Skin of body (tissue), 2 donors: ENCODE measurements around the gene PHACTR1. TPM values are rescaled to one million over a fixed set of nuclear protein-coding genes. Genes with fewer than 3 reads are reported as not detected.
"Not testable (repeated sequence)": the region's sequence is repeated elsewhere in the genome, so short reads cannot be mapped to it uniquely, and the experiment has no call there.

Experiments used
- DNase-seq: peaks from one replicate; lab custom pipeline; 2025; lab: John Stamatoyannopoulos, UW
- total RNA-seq: library from RNA; depleted of rRNA; stranded (reverse); fragments of >200 nt; gene quantifications from one replicate; pipeline ENCODE4 v1.2.3, GENCODE V29; 2014

PHACTR1 gene
- total RNA-seq, 1 donor from 2014 or later = 12.7 TPM

- peak; percentile 44 for DNase-seq
These were observed 517.6 kb downstream of the PHACTR1 start for GRCh38 chr6:13234130-13234529.

GRCh38 chr6:13235339-13235738 lies 518.8 kb downstream of the PHACTR1 start:
- no peak for DNase-seq

DNA sequence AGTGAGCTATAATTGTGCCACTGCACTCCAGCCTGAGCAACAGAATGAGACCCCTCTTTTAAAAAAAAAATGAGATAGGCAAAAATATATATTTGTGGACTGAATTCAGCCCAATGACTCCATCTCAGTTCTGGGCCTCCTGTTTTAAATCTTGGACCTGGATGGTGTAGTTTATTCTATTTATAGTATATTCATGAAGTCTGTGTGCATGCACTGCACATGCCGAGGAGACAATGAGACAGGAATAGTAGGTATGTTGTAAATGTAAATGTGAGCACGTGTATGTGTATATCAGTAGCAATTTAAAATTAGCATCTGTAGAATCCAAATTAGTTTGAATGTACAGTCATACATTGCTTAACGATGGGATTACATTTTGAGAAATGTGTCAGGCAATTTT lies 520.8 kb downstream of the PHACTR1 start:
- no peak for DNase-seq

- no peak for DNase-seq
These were observed 521.5 kb downstream of the PHACTR1 start for GRCh38 chr6:13238017-13238416.

DNA sequence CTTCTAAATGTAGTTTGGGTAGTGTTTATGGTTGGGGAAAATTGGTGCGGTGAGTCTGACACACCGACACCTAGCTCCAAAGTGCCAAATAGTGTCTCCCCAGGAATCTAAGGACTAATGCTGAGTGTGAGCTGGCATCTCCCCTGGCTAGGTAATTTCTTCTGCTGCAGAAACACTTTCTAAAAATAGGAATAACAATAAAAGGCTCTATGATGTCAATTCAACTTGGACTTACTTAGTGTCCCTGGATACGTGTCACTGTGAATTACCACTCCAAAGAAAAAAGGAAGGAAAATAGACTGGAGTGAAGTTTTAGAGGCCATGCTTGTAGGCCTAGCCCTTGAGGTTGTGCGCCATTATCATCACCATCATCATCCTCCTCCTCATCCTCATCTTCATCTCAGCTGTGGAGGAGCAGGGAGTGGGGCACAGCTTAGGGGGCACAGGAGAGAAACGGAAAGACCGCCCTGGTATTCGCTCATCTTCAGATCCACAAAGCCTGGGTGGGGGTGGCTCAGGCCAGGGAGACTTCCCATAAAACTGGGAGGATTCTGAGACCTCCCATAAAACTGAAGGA lies 522.2 kb downstream of the PHACTR1 start:
- DNase-seq = no peak

- no peak for DNase-seq
These were observed 523.2 kb downstream of the PHACTR1 start for GRCh38 chr6:13239530-13240455.

DNA sequence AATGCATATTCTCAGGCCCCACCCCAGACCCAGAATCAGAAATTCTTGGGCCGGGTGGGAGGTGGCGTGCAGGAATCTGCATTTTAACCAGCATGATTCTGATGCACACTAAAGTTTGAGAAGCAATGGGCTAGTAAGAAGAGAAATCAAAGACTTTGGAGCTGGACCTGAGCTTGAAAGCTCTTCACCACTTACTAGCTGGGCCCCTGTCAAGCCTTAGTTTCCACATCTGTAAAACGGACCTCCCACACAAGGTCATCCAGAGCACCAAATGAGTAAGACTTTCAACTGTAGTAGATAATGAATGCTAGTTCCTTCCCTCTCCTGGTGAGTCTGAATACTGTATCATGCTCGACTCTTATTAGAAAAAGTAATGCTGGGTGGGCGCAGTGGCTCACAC lies 524.8 kb downstream of the PHACTR1 start:
- no peak for DNase-seq

- DNase-seq = no peak
These were observed 525.6 kb downstream of the PHACTR1 start for GRCh38 chr6:13242178-13242577.

GRCh38 chr6:13242590-13242989 lies 526.0 kb downstream of the PHACTR1 start:
- no peak for DNase-seq

GRCh38 chr6:13243033-13243432 lies 526.5 kb downstream of the PHACTR1 start:
- DNase-seq = no peak

DNA sequence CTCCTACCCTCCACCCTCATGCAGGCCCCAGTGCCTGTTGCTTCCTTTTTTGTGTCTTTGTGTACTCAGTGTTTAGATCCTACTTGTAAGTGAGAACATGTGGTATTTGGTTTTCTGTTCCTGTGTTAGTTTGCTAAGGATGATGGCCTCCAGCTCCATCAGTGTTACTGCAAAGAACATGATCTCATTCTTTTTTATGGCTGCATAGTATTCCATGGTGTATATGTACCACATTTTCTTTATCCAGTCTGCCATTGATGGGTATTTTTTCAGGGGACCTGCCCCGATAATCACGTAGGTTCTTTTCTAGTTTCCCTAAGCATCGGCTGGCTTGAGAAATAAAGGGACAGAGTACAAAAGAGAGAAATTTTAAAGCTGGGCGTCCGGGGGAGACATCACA lies 527.2 kb downstream of the PHACTR1 start:
- not testable (repeated sequence) for DNase-seq

DNA sequence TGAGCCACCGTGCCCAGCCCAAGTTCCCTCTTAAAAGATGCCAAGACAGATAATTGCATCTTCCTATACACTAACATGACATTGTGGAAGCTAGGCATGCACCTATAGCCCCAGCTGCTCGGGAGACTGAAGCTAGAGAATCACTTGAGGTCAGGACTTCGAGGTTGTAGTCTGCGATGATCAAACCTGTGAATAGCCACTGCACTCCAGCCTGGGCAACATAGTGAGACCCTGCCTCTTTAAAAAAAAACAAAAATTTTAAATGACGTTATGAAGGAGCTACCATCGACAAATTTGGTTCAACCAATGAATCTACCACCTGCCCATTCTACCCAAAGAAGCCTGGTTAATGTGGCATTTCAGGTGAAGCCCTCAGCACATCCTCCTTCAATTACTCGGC lies 531.1 kb downstream of the PHACTR1 start:
- no peak for DNase-seq

- DNase-seq = peak; percentile 71
These were observed 531.5 kb downstream of the PHACTR1 start for GRCh38 chr6:13248053-13248452.

DNA sequence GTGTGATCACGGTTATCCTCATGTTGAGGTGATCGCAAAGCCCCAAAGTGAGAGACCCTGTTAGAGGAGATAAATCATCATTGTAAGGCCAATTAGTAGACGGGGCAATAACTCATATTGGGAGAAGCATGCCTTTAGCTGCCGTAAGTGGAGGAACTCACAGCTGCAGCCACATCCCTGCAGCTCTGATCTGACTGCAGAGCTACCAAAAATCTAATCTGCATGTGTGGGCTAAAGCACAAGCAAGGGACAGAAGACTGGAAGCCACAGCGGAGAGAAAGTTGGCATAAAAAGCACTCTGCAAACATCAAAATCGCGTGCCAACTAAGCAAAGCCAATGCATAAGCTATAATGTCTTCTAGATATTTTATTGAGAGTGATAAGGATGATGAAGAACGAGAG lies 532.0 kb downstream of the PHACTR1 start:
- DNase-seq = no peak

DNA sequence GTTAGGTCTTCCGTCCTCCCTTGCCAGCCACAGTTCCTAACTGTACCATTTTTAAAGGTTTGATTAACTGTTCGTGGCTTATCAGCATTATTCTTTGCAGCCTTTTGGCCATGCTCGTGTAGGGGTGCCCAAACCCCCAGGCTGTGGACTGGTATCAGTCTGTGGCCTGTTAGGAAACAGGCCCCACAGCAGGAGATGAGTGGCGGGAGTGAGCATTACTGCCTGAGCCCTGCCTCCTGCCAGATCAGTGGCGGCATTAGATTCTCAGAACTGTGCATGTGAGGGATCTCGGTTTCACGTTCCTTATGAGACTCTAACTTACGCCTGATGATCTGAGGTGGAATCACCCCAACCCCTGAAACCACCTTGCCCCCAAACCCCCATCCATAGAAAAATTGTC lies 532.4 kb downstream of the PHACTR1 start:
- DNase-seq = no peak

GRCh38 chr6:13249817-13250216 lies 533.2 kb downstream of the PHACTR1 start:
- DNase-seq = no peak

DNA sequence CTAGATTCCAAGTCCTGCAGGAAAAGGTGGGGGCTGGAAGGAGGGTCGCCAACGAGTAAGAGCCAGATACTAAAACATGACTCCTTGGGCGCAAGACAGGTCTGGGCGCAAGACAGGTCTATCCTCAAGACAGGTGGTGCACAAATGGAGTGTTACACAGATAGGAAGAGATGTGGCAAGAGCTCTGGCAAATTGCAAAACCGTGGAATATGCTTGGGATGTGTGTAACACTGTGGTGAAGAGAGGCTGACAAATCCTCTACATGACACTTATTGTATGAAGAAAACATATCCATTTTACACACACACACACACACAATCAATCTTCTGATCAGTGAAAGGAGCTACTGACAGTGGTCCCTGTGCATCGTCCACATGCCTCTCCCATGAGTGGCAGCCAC lies 534.1 kb downstream of the PHACTR1 start:
- no peak for DNase-seq

GRCh38 chr6:13251242-13251641 lies 534.7 kb downstream of the PHACTR1 start:
- DNase-seq = no peak

GRCh38 chr6:13252790-13253189 lies 536.2 kb downstream of the PHACTR1 start:
- no peak for DNase-seq

DNA sequence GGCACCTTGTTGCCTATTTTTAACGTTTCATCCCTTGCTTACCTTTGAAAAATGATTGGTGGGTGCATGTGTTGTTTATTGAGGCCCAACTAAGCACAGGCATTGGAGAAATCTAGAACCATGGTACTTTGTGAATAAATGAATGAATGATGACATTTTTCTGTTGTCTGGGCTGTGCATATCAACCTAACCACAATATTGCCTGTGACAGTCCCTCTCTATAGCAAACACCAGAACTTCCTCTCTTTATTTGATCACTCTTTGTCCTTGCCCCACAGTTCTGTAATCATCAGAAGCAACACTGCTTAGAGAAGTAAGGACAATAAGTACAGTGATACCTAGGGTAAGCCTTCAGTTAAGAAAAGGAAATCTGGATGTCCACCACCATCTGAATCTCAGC lies 536.7 kb downstream of the PHACTR1 start:
- no peak for DNase-seq

- DNase-seq = peak; percentile 54
These were observed 539.9 kb downstream of the PHACTR1 start for GRCh38 chr6:13256266-13257001.

DNA sequence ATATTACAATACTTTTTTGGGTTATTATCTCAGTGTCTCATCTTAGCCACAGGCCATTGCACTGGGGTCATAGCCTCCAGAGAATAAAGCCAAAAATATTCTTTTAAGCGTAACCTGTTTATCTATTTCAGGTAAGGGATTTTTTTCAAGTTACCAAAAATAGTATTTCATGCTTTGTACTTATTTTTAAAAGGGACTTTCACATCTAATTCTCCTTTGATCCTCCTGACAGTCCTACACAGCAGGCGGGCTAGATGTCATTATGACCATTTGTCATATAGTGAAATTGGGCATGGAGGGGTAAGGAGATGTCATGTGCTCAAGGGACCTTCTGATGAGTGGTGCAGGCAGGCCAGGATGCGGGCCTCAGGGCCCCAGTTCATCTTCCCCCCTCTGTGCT lies 542.8 kb downstream of the PHACTR1 start:
- no peak for DNase-seq
